Liver (tissue), 9 donors: Measurements from ENCODE around the gene KRT76. TPM values are rescaled to one million over a fixed set of nuclear protein-coding genes. Genes with fewer than 3 reads are reported as not detected.

ENCODE experiments used
- DNase-seq: peaks from one replicate; pipeline ENCODE4 v3.0.0-alpha.2; 2017; ENCODE audit warnings: low spot score
- H3K27ac ChIP-seq, 2 donors: one replicate each; pipeline ENCODE4 v1.7.0; 2013; ENCODE audit warnings: inconsistent platforms in 2 of 2, low read length in 2 of 2, control low read depth in 1 of 2, low read depth in 1 of 2, mild to moderate bottlenecking in 1 of 2
- H3K27me3 ChIP-seq, 4 donors: one replicate each; pipeline versions ENCODE4 v1.6.1 to v1.7.0; 2013; ENCODE audit warnings: low read length in 3 of 4, inconsistent platforms in 1 of 4, mild to moderate bottlenecking in 1 of 4, moderate library complexity in 1 of 4; ENCODE audit not compliant: control insufficient read depth in 4 of 4, insufficient read depth in 4 of 4
- H3K36me3 ChIP-seq, 4 donors: one replicate each; pipeline versions ENCODE4 v1.6.1 to v1.7.0; 2013; ENCODE audit warnings: low read length in 3 of 4, mild to moderate bottlenecking in 3 of 4, low read depth in 1 of 4, moderate library complexity in 1 of 4; ENCODE audit not compliant: control insufficient read depth in 4 of 4, insufficient read depth in 3 of 4
- H3K4me1 ChIP-seq, 4 donors: one replicate each; pipeline versions ENCODE4 v1.6.1 to v1.7.0; 2013; ENCODE audit warnings: low read length in 3 of 4, mild to moderate bottlenecking in 3 of 4, moderate library complexity in 1 of 4; ENCODE audit not compliant: control insufficient read depth in 4 of 4, insufficient read depth in 4 of 4
- H3K4me3 ChIP-seq, 3 donors: one replicate each; pipeline versions ENCODE4 v1.6.1 to v1.7.0; 2013; ENCODE audit warnings: low read length in 3 of 3, control low read depth in 1 of 3, low read depth in 1 of 3, mild to moderate bottlenecking in 1 of 3
- H3K9ac ChIP-seq, 2 donors: one replicate each; pipeline ENCODE4 v1.7.0; 2013; ENCODE audit warnings: low read length in 2 of 2, mild to moderate bottlenecking in 2 of 2, moderate library complexity in 2 of 2, control low read depth in 1 of 2, low read depth in 1 of 2
- H3K9me3 ChIP-seq, 4 donors: one replicate each; pipeline versions ENCODE4 v1.6.1 to v1.7.0; 2013; ENCODE audit warnings: low read length in 3 of 4; ENCODE audit not compliant: control insufficient read depth in 4 of 4
- CTCF ChIP-seq: fragments of 150-350 bp; IDR thresholded peaks from 2 replicates; pipeline ENCODE4 v1.5.1; 2017; ENCODE audit warnings: improper control_type of control experiment, low read depth, low read length; ENCODE audit not compliant: missing input control
- EGR1 ChIP-seq, 2 donors: IDR thresholded peaks; 2 replicates each; pipeline ENCODE4 v1.6.1; 2016 to 2018; ENCODE audit warnings: antibody characterized with exemption in 2 of 2, low read depth in 2 of 2
- FOXA1 ChIP-seq: IDR thresholded peaks from 2 replicates; pipeline ENCODE4 v1.6.1; 2016; ENCODE audit warnings: antibody characterized with exemption
- FOXA2 ChIP-seq: IDR thresholded peaks from 2 replicates; pipeline ENCODE4 v1.6.1; 2016; ENCODE audit warnings: antibody characterized with exemption
- GABPA ChIP-seq, 2 donors: IDR thresholded peaks in 1 of 2; conservative IDR thresholded peaks in 1 of 2; 2 replicates each; pipeline ENCODE4 v1.6.1; 2016; ENCODE audit warnings: antibody characterized with exemption in 2 of 2, mild to moderate bottlenecking in 1 of 2, moderate library complexity in 1 of 2
- HNF4A ChIP-seq, 2 donors: conservative IDR thresholded peaks; 2 replicates each; pipeline ENCODE4 v1.6.1; 2016; ENCODE audit warnings: antibody characterized with exemption in 2 of 2, mild to moderate bottlenecking in 2 of 2
- HNF4G ChIP-seq: IDR thresholded peaks from 2 replicates; pipeline ENCODE4 v1.6.1; 2016; ENCODE audit warnings: antibody characterized with exemption
- JUND ChIP-seq, 2 donors: IDR thresholded peaks; 2 replicates each; pipeline ENCODE4 v1.6.1; 2016; ENCODE audit warnings: antibody characterized with exemption in 2 of 2
- NR2F2 ChIP-seq: IDR thresholded peaks from 2 replicates; pipeline ENCODE4 v1.6.1; 2016; ENCODE audit warnings: antibody characterized with exemption
- RAD21 ChIP-seq, 2 donors: IDR thresholded peaks; 2 replicates each; pipeline ENCODE4 v1.6.1; 2016; ENCODE audit warnings: antibody characterized with exemption in 2 of 2, mild to moderate bottlenecking in 2 of 2
- REST ChIP-seq: IDR thresholded peaks from 2 replicates; pipeline ENCODE4 v1.6.1; 2016; ENCODE audit warnings: antibody characterized with exemption, mild to moderate bottlenecking
- RXRA ChIP-seq, 2 donors: IDR thresholded peaks; 2 replicates each; pipeline ENCODE4 v1.6.1; 2017 to 2018; ENCODE audit warnings: antibody characterized with exemption in 2 of 2, mild to moderate bottlenecking in 1 of 2
- SP1 ChIP-seq: IDR thresholded peaks from 2 replicates; pipeline ENCODE4 v1.6.1; 2018; ENCODE audit warnings: antibody characterized with exemption, mild to moderate bottlenecking
- YY1 ChIP-seq: IDR thresholded peaks from 2 replicates; pipeline ENCODE4 v1.6.1; 2016; ENCODE audit warnings: antibody characterized with exemption, mild to moderate bottlenecking
- WGBS: extraction: QIAGEN DNeasy Blood & Tissue Kit; methylation state at CpG from one replicate; pipeline ENCODE4 v1.1.7; 2013; 5-methylcytosine and 5-hydroxymethylcytosine counted together
- polyA plus RNA-seq, 2 donors: library from polyadenylated mRNA; stranded (reverse) in 1 of 2; unstranded in 1 of 2; fragments of 200-250 nt in 1 of 2; fragments of >200 nt in 1 of 2; fragmentation: Nextera tagmentation in 1 of 2; extraction: Ambion mirVana in 1 of 2; gene quantifications; one replicate each; pipeline versions ENCODE4 v1.2.1 to v1.2.3, GENCODE V29; 2013 to 2015
- total RNA-seq, 2 donors: library from RNA; depleted of rRNA; stranded (reverse); fragments of >200 nt; gene quantifications; one replicate each; pipeline ENCODE4 v1.2.3, GENCODE V29; 2014
- TF ChIP-seq, protein P1 (sequence below): IDR thresholded peaks from 2 replicates; pipeline ENCODE4 v1.6.1; 2016; ENCODE audit warnings: antibody characterized with exemption
- TF ChIP-seq, protein P2 (sequence below): IDR thresholded peaks from 2 replicates; pipeline ENCODE4 v1.6.1; 2016; ENCODE audit warnings: antibody characterized with exemption
- donor health status: healthy.
- donor health status: healthy.
- donor health status: healthy.
- donor health status: healthy.
- donor health status: healthy.

Gene KRT76
- total and polyA plus RNA-seq, 4 donors: not detected

DNA sequence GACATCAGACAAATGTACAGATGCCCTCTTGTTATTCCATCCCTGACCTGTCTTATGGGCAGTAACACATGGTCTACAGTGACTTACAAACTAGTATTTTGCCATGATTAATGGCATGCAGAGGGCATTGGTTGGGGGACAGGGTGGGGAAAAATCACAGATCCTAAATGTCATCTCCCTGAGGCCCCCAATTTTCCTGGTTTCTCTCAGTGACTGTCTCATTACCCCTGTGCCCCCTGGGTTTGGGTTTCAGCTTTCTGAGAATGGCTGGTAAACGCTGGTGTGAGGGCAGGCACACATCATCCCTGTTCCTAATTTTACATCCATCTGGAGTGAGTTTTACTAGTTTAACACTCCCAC, 10.1 kb downstream of the KRT76 start (continued):
- TF ChIP-seq, protein P1, sequence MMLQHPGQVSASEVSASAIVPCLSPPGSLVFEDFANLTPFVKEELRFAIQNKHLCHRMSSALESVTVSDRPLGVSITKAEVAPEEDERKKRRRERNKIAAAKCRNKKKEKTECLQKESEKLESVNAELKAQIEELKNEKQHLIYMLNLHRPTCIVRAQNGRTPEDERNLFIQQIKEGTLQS: no peak
- no peak for TF ChIP-seq RXRA (IDR thresholded peaks at IDR 0.05)
- TF ChIP-seq JUND (IDR thresholded peaks at IDR 0.05): no peak
- TF ChIP-seq FOXA1: no peak
- TF ChIP-seq NR2F2: no peak
- TF ChIP-seq HNF4G: no peak
- no peak for TF ChIP-seq YY1
- TF ChIP-seq, protein P2, sequence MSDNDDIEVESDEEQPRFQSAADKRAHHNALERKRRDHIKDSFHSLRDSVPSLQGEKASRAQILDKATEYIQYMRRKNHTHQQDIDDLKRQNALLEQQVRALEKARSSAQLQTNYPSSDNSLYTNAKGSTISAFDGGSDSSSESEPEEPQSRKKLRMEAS: no peak

GRCh38 chr12:52766351-52767019, 10.7 kb downstream of the KRT76 start:
- no peak overlapping the region for H3K9ac ChIP-seq
- no peak overlapping the region for H3K27ac ChIP-seq
- peaks cover 0 to 4% (median 1%) of the 10 kb centered on the region in 4 donors for H3K9me3 ChIP-seq
- H3K4me1 ChIP-seq: no peaks in the 10 kb centered on the region
- H3K4me3 ChIP-seq: no peak overlapping the region
- peaks cover 0 to 7% (median 0%) of the 10 kb centered on the region in 4 donors for H3K27me3 ChIP-seq
- TF ChIP-seq, protein P1: no peak
- no peak for TF ChIP-seq SP1
- no peak for TF ChIP-seq FOXA1
- TF ChIP-seq FOXA2: no peak
- TF ChIP-seq YY1: no peak
- no peak for TF ChIP-seq RAD21 (IDR thresholded peaks at IDR 0.05)
- no peak for TF ChIP-seq REST
- no peak for TF ChIP-seq EGR1 (IDR thresholded peaks at IDR 0.05; ENCODE audit: low read depth in 2 of 2)
- TF ChIP-seq CTCF: no peak
- no peak for TF ChIP-seq HNF4A (conservative IDR thresholded peaks at IDR 0.05)
- TF ChIP-seq GABPA (IDR thresholded peaks at IDR 0.05 in 1 of 2, conservative IDR thresholded peaks at IDR 0.05 in 1 of 2): no peak
- WGBS: 87% methylated on average over 5 of the region's 5 CpGs
- H3K36me3 ChIP-seq: no peaks in the 10 kb centered on the region
- DNase-seq: no peak
